SK-N-SH treated with all-trans-retinoic acid at 6 μM for 48 hours (cell line): ENCODE data around the gene ROBO1.

Experiments used
- BACH2 ChIP-seq: fragments of 250-450 bp; sonication (Bioruptor Pico); IDR thresholded peaks from 2 replicates; pipeline ENCODE4 v1.9.0; 2021; ENCODE audit warnings: mild to moderate bottlenecking, borderline replicate concordance
- CREB5 ChIP-seq: fragments of 250-450 bp; sonication (Bioruptor Pico); IDR thresholded peaks from 2 replicates; pipeline ENCODE4 v1.5.1; 2020; ENCODE audit warnings: low read depth, mild to moderate bottlenecking, moderate library complexity
- CSDC2 ChIP-seq: fragments of 250-450 bp; sonication (Bioruptor Pico); IDR thresholded peaks from 2 replicates; pipeline ENCODE4 v1.5.0; 2020; ENCODE audit warnings: mild to moderate bottlenecking, moderate library complexity
- ESRRG ChIP-seq: fragments of 250-450 bp; sonication (Bioruptor Pico); IDR thresholded peaks from 2 replicates; pipeline ENCODE4 v1.6.1; 2021; ENCODE audit warnings: mild to moderate bottlenecking
- GLIS3 ChIP-seq: fragments of 250-450 bp; sonication (Bioruptor Pico); IDR thresholded peaks from 2 replicates; pipeline ENCODE4 v1.5.0; 2020; ENCODE audit warnings: mild to moderate bottlenecking, moderate library complexity
- OSR1 ChIP-seq: fragments of 250-450 bp; sonication (Bioruptor Pico); IDR thresholded peaks from 2 replicates; pipeline ENCODE4 v1.8.0; 2022; ENCODE audit warnings: moderate library complexity, mild to moderate bottlenecking, inconsistent platforms
- PATZ1 ChIP-seq: fragments of 250-450 bp; sonication (Bioruptor Pico); IDR thresholded peaks from 2 replicates; pipeline ENCODE4 v1.8.0; 2020; ENCODE audit warnings: mild to moderate bottlenecking, moderate library complexity, borderline replicate concordance
- PPARA ChIP-seq: fragments of 250-450 bp; sonication (Bioruptor Pico); IDR thresholded peaks from 2 replicates; pipeline ENCODE4 v1.5.0; 2020; ENCODE audit warnings: mild to moderate bottlenecking, borderline replicate concordance
- TOX ChIP-seq: fragments of 250-450 bp; sonication (Bioruptor Pico); IDR thresholded peaks from 2 replicates; pipeline ENCODE4 v1.8.0; 2021; ENCODE audit warnings: mild to moderate bottlenecking, moderate library complexity, borderline replicate concordance
- ZFP3 ChIP-seq: fragments of 250-450 bp; sonication (Bioruptor Pico); IDR thresholded peaks from 2 replicates; pipeline ENCODE4 v1.5.0; 2020; ENCODE audit warnings: mild to moderate bottlenecking, moderate library complexity
- ZFP30 ChIP-seq: fragments of 450-650 bp; formaldehyde crosslinking; IDR thresholded peaks from 2 replicates; pipeline ENCODE4 v1.5.0; 2022; ENCODE audit warnings: mild to moderate bottlenecking, moderate library complexity
- ZNF565 ChIP-seq: fragments of 450-650 bp; formaldehyde crosslinking; conservative IDR thresholded peaks from 2 replicates; pipeline ENCODE4 v1.5.0; 2020; ENCODE audit warnings: low read depth, mild to moderate bottlenecking, moderate library complexity
- ZNF8 ChIP-seq: fragments of 450-650 bp; formaldehyde crosslinking; IDR thresholded peaks from 2 replicates; pipeline ENCODE4 v1.5.0; 2020; ENCODE audit warnings: mild to moderate bottlenecking, moderate library complexity
- TF ChIP-seq, protein P1 (sequence below): fragments of 250-450 bp; sonication (Bioruptor Pico); IDR thresholded peaks from 2 replicates; pipeline ENCODE4 v1.5.0; 2020; ENCODE audit warnings: mild to moderate bottlenecking, moderate library complexity

DNA sequence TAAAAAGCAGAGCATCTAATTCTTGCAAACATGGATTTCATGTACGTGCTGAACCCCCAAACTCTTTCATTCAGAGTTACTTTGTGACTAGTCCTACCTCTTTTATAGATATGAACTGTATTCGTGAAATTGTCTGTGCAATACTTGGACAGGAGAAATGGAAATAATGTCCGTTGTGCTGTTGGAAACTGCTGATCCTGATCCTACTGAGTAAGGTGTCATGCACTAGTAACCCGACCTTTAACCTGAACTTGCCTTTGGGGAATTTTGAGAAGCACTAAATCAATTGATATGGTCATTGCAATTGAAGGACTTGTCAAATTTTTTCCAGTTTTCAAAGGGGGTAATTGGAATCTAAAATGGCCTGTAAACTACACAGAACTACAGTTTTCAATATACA, 856.4 kb downstream of the ROBO1 start:
- no peak for TF ChIP-seq PATZ1 (CRISPR knock-in tag)
- no peak for TF ChIP-seq OSR1
- no peak for TF ChIP-seq ZNF8
- no peak for TF ChIP-seq ZFP30 (CRISPR knock-in tag)
- no peak for TF ChIP-seq ESRRG (CRISPR knock-in tag)
- no peak for TF ChIP-seq CREB5 (CRISPR knock-in tag)
- TF ChIP-seq BACH2 (CRISPR knock-in tag) = no peak
- no peak for TF ChIP-seq TOX (CRISPR knock-in tag)
- TF ChIP-seq GLIS3 = no peak
- TF ChIP-seq PPARA (CRISPR knock-in tag) = no peak
- TF ChIP-seq, protein P1, sequence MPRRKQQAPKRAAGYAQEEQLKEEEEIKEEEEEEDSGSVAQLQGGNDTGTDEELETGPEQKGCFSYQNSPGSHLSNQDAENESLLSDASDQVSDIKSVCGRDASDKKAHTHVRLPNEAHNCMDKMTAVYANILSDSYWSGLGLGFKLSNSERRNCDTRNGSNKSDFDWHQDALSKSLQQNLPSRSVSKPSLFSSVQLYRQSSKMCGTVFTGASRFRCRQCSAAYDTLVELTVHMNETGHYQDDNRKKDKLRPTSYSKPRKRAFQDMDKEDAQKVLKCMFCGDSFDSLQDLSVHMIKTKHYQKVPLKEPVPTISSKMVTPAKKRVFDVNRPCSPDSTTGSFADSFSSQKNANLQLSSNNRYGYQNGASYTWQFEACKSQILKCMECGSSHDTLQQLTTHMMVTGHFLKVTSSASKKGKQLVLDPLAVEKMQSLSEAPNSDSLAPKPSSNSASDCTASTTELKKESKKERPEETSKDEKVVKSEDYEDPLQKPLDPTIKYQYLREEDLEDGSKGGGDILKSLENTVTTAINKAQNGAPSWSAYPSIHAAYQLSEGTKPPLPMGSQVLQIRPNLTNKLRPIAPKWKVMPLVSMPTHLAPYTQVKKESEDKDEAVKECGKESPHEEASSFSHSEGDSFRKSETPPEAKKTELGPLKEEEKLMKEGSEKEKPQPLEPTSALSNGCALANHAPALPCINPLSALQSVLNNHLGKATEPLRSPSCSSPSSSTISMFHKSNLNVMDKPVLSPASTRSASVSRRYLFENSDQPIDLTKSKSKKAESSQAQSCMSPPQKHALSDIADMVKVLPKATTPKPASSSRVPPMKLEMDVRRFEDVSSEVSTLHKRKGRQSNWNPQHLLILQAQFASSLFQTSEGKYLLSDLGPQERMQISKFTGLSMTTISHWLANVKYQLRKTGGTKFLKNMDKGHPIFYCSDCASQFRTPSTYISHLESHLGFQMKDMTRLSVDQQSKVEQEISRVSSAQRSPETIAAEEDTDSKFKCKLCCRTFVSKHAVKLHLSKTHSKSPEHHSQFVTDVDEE = no peak
- TF ChIP-seq CSDC2 = no peak
- TF ChIP-seq ZFP3 = no peak
- TF ChIP-seq ZNF565 (CRISPR knock-in tag) = no peak
